ENCODE results near the gene LCE3C.

DNA sequence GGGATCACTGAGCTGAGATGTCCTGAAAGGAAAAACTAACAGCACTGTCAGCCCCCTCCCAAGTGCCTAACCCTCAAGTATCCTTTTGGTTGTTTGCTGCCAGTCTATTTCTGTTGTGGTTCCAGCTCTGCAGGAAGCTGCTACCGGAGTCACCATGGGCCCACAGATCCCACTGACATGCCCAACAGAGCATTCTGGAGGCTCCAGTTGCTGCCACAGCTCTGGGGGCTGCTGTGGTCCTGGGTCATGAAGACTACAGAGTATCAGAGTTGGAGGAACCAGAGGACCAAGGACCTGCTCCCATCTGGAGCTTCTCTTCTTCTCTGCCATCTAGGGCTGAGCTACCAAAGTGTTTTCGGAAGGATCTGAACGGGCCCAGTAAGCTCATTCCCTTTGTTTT, 22.0 kb downstream of the LCE3C start:
- TF ChIP-seq, protein P1, sequence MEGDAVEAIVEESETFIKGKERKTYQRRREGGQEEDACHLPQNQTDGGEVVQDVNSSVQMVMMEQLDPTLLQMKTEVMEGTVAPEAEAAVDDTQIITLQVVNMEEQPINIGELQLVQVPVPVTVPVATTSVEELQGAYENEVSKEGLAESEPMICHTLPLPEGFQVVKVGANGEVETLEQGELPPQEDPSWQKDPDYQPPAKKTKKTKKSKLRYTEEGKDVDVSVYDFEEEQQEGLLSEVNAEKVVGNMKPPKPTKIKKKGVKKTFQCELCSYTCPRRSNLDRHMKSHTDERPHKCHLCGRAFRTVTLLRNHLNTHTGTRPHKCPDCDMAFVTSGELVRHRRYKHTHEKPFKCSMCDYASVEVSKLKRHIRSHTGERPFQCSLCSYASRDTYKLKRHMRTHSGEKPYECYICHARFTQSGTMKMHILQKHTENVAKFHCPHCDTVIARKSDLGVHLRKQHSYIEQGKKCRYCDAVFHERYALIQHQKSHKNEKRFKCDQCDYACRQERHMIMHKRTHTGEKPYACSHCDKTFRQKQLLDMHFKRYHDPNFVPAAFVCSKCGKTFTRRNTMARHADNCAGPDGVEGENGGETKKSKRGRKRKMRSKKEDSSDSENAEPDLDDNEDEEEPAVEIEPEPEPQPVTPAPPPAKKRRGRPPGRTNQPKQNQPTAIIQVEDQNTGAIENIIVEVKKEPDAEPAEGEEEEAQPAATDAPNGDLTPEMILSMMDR (conservative IDR thresholded peaks at IDR 0.05), result no peak
- no peak for TF ChIP-seq ZFX (IDR thresholded peaks at IDR 0.05)
